Muscle layer of colon (tissue), 2 donors: Measurements from ENCODE around the gene PPM1A.

Source experiments
- H3K27ac ChIP-seq: one replicate; pipeline ENCODE4 v1.7.0; 2013; ENCODE audit warnings: low read depth, mild to moderate bottlenecking, low read length, moderate library complexity
- H3K27me3 ChIP-seq, 2 donors: one replicate each; pipeline ENCODE4 v1.7.0; 2013; ENCODE audit warnings: low read length in 2 of 2, mild to moderate bottlenecking in 2 of 2; ENCODE audit not compliant: insufficient read depth in 2 of 2, control insufficient read depth in 1 of 2
- H3K36me3 ChIP-seq: one replicate; pipeline ENCODE4 v1.7.0; 2013; ENCODE audit warnings: mild to moderate bottlenecking, low read length; ENCODE audit not compliant: insufficient read depth
- H3K4me1 ChIP-seq: one replicate; pipeline ENCODE4 v1.7.0; 2013; ENCODE audit warnings: mild to moderate bottlenecking, low read length; ENCODE audit not compliant: insufficient read depth
- H3K4me3 ChIP-seq, 2 donors: one replicate each; pipeline ENCODE4 v1.7.0; 2013; ENCODE audit warnings: low read length in 2 of 2, low read depth in 1 of 2, mild to moderate bottlenecking in 1 of 2, moderate library complexity in 1 of 2
- H3K9ac ChIP-seq: one replicate; pipeline ENCODE4 v1.7.0; 2013; ENCODE audit warnings: low read length
- H3K9me3 ChIP-seq: one replicate; pipeline ENCODE4 v1.7.0; 2013; ENCODE audit warnings: mild to moderate bottlenecking, low read length
- donor health status: abdominal sarcoma.
- donor health status: Adenocarcinoma of cecum.

The PPM1A gene

GRCh38 chr14:60214415-60215126 lies 34.5 kb upstream of the PPM1A start:
- Histone ChIP-seq H3K9me3 (no peaks in the 10 kb centered on the region), H3K4me1 (peaks cover 37% of the 10 kb centered on the region), H3K4me3 (no peak overlapping the region), H3K36me3 (no peaks in the 10 kb centered on the region), H3K9ac (no peak overlapping the region), H3K27me3 (no peaks in the 10 kb centered on the region), H3K27ac (peak overlapping the region; percentile 57)

- Histone ChIP-seq H3K36me3 (no peaks in the 10 kb centered on the region), H3K27ac (peak overlapping the region; percentile 57), H3K4me3 (no peak overlapping the region), H3K4me1 (peaks cover 37% of the 10 kb centered on the region), H3K9me3 (no peaks in the 10 kb centered on the region), H3K9ac (no peak overlapping the region), H3K27me3 (no peaks in the 10 kb centered on the region)
These were observed 33.9 kb upstream of the PPM1A start for GRCh38 chr14:60215127-60215444.

- Histone ChIP-seq H3K4me3 (no peak overlapping the region), H3K9ac (no peak overlapping the region), H3K9me3 (no peaks in the 10 kb centered on the region), H3K4me1 (peaks cover 37% of the 10 kb centered on the region), H3K36me3 (no peaks in the 10 kb centered on the region), H3K27ac (peak overlapping the region; percentile 57), H3K27me3 (no peaks in the 10 kb centered on the region)
These were observed 33.3 kb upstream of the PPM1A start for GRCh38 chr14:60215520-60216420.

- Histone ChIP-seq H3K27ac (no peak overlapping the region), H3K9me3 (no peaks in the 10 kb centered on the region), H3K4me3 (no peak overlapping the region), H3K27me3 (no peaks in the 10 kb centered on the region), H3K9ac (no peak overlapping the region), H3K36me3 (no peaks in the 10 kb centered on the region), H3K4me1 (peaks cover 42% of the 10 kb centered on the region)
These were observed 31.3 kb upstream of the PPM1A start for GRCh38 chr14:60217713-60218112.

- peaks cover 38% of the 10 kb centered on the region for H3K4me1 ChIP-seq
- no peak overlapping the region for H3K4me3 ChIP-seq
- H3K27ac ChIP-seq = no peak overlapping the region
- H3K36me3 ChIP-seq = no peaks in the 10 kb centered on the region
- no peak overlapping the region for H3K9ac ChIP-seq
- H3K9me3 ChIP-seq = no peaks in the 10 kb centered on the region
- no peaks in the 10 kb centered on the region for H3K27me3 ChIP-seq
These were observed 28.9 kb upstream of the PPM1A start for GRCh38 chr14:60220084-60220483.

- Histone ChIP-seq H3K27me3 (no peaks in the 10 kb centered on the region), H3K9ac (no peak overlapping the region), H3K4me1 (peaks cover 34% of the 10 kb centered on the region), H3K36me3 (no peaks in the 10 kb centered on the region), H3K9me3 (no peaks in the 10 kb centered on the region), H3K4me3 (no peak overlapping the region), H3K27ac (no peak overlapping the region)
These were observed 28.1 kb upstream of the PPM1A start for GRCh38 chr14:60220917-60221316.

GRCh38 chr14:60221457-60221856 lies 27.6 kb upstream of the PPM1A start:
- Histone ChIP-seq H3K27me3 (no peaks in the 10 kb centered on the region), H3K4me1 (peaks cover 29% of the 10 kb centered on the region), H3K9me3 (no peaks in the 10 kb centered on the region), H3K9ac (no peak overlapping the region), H3K4me3 (no peak overlapping the region), H3K27ac (no peak overlapping the region), H3K36me3 (no peaks in the 10 kb centered on the region)

GRCh38 chr14:60222820-60223219 lies 26.2 kb upstream of the PPM1A start:
- no peak overlapping the region for H3K9ac ChIP-seq
- H3K27ac ChIP-seq = no peak overlapping the region
- H3K4me3 ChIP-seq = no peak overlapping the region
- no peaks in the 10 kb centered on the region for H3K36me3 ChIP-seq
- H3K9me3 ChIP-seq = no peaks in the 10 kb centered on the region
- H3K4me1 ChIP-seq = peaks cover 15% of the 10 kb centered on the region
- H3K27me3 ChIP-seq = no peaks in the 10 kb centered on the region

GRCh38 chr14:60225265-60225664 lies 23.8 kb upstream of the PPM1A start:
- no peaks in the 10 kb centered on the region for H3K9me3 ChIP-seq
- no peak overlapping the region for H3K27ac ChIP-seq
- H3K9ac ChIP-seq = no peak overlapping the region
- no peaks in the 10 kb centered on the region for H3K27me3 ChIP-seq
- no peak overlapping the region for H3K4me3 ChIP-seq
- peaks cover 10% of the 10 kb centered on the region for H3K4me1 ChIP-seq
- no peaks in the 10 kb centered on the region for H3K36me3 ChIP-seq

GRCh38 chr14:60226298-60226697 lies 22.7 kb upstream of the PPM1A start:
- H3K9me3 ChIP-seq = no peaks in the 10 kb centered on the region

GRCh38 chr14:60227291-60227690 lies 21.7 kb upstream of the PPM1A start:
- Histone ChIP-seq H3K4me1 (peaks cover 9% of the 10 kb centered on the region), H3K27me3 (no peaks in the 10 kb centered on the region), H3K4me3 (no peak overlapping the region), H3K9me3 (no peaks in the 10 kb centered on the region), H3K27ac (no peak overlapping the region), H3K36me3 (no peaks in the 10 kb centered on the region), H3K9ac (no peak overlapping the region)

More at GRCh38 chr14:60226298-60226697, 22.7 kb upstream of the PPM1A start:
- peaks cover 10% of the 10 kb centered on the region for H3K4me1 ChIP-seq
- no peak overlapping the region for H3K9ac ChIP-seq
- H3K27ac ChIP-seq = no peak overlapping the region
- H3K36me3 ChIP-seq = no peaks in the 10 kb centered on the region
- no peaks in the 10 kb centered on the region for H3K27me3 ChIP-seq
- no peak overlapping the region for H3K4me3 ChIP-seq
